Stimulated activated CD8-positive, alpha-beta memory T cell treated with anti-CD3 and anti-CD28 coated beads, Interleukin-12 subunit alpha, Interleukin-12 subunit beta, amount 100 ng/mL, for 4 hours (primary cell): Measurements from ENCODE around the gene RPS6KB1.
"Not testable (repeated sequence)": the region's sequence is repeated elsewhere in the genome, so short reads cannot be mapped to it uniquely, and the experiment has no call there.

Experiments
- DNase-seq: peaks from one replicate; pipeline ENCODE4 v3.0.0-alpha.2; 2020; ENCODE audit warnings: low read depth

RPS6KB1 gene

GRCh38 chr17:59946433-59946832 is 53.5 kb downstream of the RPS6KB1 start:
- DNase-seq: not testable (repeated sequence)

- not testable (repeated sequence) for DNase-seq
These were observed 54.4 kb downstream of the RPS6KB1 start for GRCh38 chr17:59947310-59947709.

- no peak for DNase-seq
These were observed 57.1 kb downstream of the RPS6KB1 start for GRCh38 chr17:59950049-59950448.

GRCh38 chr17:59954856-59955255 is 61.9 kb downstream of the RPS6KB1 start:
- no peak for DNase-seq

GRCh38 chr17:59959574-59959973 is 66.7 kb downstream of the RPS6KB1 start:
- DNase-seq: not testable (repeated sequence)

- no peak for DNase-seq
These were observed 69.9 kb downstream of the RPS6KB1 start for GRCh38 chr17:59962739-59963318.

- DNase-seq: peak; percentile 37
These were observed 71.0 kb downstream of the RPS6KB1 start for GRCh38 chr17:59963738-59964481.

- DNase-seq: peak; percentile 83
These were observed 71.8 kb downstream of the RPS6KB1 start, which contains the start of gene RNFT1 for GRCh38 chr17:59964482-59965328. Gene RNFT1 (minus strand): TSS chr17:59964740. CDS start chr17:59964663, 77 bp downstream.

- DNase-seq: not testable (repeated sequence)
These were observed 78.8 kb downstream of the RPS6KB1 start for GRCh38 chr17:59971771-59972170.

GRCh38 chr17:59972778-59973177 is 79.9 kb downstream of the RPS6KB1 start:
- no peak for DNase-seq

GRCh38 chr17:59973483-59973882 is 80.6 kb downstream of the RPS6KB1 start:
- not testable (repeated sequence) for DNase-seq

GRCh38 chr17:59975166-59975565 is 82.2 kb downstream of the RPS6KB1 start:
- not testable (repeated sequence) for DNase-seq

GRCh38 chr17:59996608-59997007 is 103.7 kb downstream of the RPS6KB1 start:
- DNase-seq: not testable (repeated sequence)
